ENCODE measurements around the gene VAPB.

The VAPB gene

DNA sequence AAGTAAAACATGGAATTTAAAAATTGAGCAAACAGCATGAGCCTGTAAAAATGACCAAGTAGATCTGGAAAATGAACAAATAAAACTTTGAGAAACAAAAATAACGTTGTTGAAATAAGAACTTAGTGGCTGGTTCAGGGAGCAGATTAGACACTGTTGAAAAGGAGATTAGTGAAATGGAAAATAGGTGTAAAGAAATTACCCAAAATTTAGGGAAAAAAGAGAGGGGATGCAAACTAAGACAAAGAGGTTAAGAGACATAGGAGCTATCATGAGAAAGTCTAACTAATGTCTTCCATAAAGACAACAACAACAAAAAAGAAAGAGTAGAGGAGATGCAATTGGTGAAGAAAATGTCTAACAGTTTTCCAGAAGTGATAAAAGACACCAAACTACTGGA lies 97.2 kb downstream of the VAPB start:
- DNase-seq: no peak

DNA sequence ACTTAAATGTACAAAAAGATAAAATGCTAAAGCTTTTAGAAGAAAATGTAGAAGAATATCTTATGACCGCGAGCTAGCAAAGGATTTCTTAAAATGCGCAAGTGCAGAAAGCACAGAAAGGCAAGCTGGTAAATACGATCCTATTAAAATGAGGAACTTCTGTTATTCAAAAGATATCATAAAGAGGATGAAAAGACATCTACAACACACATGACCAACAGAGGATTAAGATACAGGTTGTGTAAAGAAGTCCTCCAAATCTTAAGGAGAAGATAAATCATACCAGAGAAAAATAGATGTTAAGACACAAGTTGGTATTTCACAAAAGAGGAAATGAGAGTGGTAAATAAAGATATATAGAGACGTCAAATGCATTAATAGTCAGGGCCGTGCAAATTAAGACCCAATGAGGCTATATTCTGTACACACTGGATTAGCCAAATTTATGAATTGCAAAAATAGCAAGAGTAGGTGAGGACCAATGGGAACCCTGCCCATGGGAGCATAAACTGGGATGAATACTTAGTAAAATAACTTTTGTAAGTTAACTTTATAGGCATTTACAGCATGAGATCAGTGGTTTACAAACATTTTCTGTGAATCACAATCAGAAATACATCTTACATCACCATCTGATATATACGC lies 103.2 kb downstream of the VAPB start:
- no peak for DNase-seq

- no peak for DNase-seq
These were observed 103.9 kb downstream of the VAPB start for GRCh38 chr20:58492795-58493524.

DNA sequence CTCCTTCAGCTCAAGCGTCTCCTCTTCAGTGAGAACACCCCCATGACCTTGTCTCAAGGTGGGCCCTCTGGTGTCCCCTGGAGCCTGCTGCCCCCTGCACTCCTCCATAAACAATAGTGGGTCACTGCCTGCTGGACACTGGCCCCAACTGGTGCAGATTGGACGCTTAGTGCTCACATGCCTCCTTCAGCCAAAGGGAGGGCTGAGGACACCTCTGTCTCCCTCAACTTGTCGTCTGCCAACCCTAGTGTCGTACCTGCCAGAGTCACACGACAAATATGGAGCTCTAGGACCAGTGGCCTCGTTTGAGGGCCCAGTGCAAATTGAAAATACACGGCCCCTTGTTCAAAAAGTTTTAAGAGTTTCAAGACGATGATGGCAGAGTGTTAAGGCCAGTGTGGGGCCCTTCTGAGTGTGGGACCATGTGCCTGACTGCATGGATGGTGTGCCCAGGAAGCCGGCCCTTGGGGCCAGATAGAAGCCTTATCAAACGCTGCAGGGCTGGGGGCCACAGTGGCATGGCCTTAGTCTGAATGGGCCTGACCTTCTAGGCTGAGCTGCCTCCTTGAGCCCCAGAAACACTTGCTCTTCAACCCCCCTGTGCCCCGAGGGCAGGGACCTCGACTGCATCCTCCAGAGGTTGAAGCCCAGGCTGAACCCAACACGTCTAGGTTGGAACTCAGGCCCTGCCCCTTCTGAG lies 106.0 kb downstream of the VAPB start:
- no peak for DNase-seq

DNA sequence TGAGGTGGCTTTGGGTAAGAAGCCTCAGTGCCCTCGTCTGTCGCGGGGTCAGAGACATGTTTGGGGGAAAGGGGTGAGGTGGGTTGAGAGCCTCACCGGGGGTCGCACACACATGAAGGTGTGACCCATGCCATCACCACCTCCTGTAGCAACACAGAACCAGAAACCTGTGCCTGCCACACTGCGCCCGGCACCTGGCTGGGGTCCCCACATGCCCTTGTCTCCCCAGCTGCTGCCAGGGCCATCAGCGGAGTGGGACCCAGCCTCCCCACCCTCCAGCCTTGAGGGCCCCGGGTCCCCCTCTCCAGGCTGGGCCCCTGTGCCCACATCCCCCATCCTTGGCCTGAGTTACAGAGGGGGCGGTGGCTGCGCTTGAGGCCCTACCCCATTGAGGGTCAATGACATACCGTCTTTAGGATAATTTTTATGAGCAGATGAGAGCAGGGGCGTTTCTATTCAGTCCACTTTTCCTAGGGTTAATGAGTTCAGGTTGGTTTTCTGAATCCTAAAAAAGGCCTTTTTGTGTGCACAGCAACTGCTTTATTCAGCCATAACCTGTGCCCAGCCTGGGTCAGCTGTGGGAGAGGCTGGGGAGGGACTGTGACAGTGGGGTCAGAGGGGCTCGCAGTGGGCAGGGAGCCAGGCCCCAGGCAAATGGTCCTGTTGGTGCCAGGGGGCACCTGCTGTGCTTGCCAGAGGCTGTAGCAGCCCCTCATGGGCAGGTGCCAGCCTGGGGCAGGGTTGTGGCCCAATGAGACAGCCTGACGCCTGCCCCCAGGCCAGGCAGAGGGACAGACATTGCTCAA lies 106.8 kb downstream of the VAPB start:
- DNase-seq: no peak

GRCh38 chr20:58496429-58496769 lies 107.4 kb downstream of the VAPB start:
- no peak for DNase-seq

DNA sequence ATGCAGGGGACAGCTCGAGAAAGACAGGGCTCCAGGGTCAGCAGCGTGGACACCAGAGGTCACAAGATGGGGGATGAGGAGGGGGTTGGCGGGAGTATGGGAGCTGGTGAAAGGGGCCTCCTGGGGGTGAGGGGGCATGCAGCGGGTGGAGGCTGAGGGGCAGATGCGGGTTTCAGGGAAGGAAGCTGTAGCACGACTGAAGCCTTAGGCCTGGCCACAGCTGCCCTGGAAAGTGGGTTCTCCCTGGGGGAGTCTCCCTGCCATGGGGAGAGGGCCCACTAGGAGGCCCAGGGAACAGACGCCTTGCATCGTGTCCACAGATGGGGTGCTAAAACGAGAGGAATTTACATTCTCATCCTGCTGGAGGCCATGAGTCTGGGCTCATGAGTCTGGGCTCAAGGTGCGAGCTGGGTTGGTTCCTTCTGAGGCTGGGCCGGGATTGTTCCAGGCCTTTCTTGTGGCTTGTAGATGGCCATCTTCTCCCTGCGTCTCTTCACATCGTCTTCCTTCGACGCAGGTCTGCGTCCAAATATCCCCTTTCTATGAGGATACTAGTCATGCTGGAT lies 108.1 kb downstream of the VAPB start:
- DNase-seq: no peak

- DNase-seq: no peak
These were observed 108.9 kb downstream of the VAPB start for GRCh38 chr20:58497724-58498469.

DNA sequence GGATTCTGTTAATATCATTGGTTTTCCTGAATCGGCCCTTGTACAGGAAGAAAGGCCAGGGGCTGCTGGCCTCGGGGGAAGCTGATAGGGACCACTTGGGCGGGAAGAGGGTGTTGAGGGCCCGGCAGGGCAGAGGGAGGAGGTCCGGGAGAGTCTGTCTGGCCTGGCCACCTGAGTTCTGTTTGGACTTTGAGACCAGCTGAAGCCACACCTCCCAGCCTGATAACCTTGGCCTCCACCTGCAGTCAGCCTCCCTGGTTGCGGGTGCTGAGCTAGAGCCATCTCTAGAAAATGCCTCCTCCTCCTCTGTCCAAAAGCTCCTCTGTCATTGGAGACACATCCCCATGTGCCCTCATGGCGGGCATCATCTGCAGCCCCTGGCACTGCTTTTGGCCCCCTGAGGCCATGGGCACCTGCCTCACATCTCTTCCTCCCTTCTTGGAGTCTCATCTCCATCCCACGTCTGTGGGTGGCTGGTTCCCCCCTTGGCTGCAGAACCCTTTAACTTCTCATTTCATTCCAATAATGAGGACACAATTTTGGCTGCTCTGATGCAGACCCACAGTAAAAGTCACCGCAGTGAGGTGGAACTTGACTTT lies 109.5 kb downstream of the VAPB start:
- no peak for DNase-seq

- DNase-seq: no peak
These were observed 111.2 kb downstream of the VAPB start for GRCh38 chr20:58500256-58500655.

Measured in fibroblast of skin of right biceps (primary cell).